ENCODE measurements around the gene MINAR2. TPM values are rescaled to one million over a fixed set of nuclear protein-coding genes. Genes with fewer than 3 reads are reported as not detected.

Gene MINAR2
- total RNA-seq, 1 donor from 2014 or later, result not detected

GRCh38 chr5:129718471-129719090, 29.3 kb upstream of the MINAR2 start:
- no peak for DNase-seq
- no peaks in the 10 kb centered on the region for H3K4me1 ChIP-seq
- H3K27me3 ChIP-seq (ENCODE audit: low read depth), result no peaks in the 10 kb centered on the region
- H3K27ac ChIP-seq (replicated peaks), result no peak overlapping the region
- H3K4me3 ChIP-seq, result no peak overlapping the region
- TF ChIP-seq, protein P1, sequence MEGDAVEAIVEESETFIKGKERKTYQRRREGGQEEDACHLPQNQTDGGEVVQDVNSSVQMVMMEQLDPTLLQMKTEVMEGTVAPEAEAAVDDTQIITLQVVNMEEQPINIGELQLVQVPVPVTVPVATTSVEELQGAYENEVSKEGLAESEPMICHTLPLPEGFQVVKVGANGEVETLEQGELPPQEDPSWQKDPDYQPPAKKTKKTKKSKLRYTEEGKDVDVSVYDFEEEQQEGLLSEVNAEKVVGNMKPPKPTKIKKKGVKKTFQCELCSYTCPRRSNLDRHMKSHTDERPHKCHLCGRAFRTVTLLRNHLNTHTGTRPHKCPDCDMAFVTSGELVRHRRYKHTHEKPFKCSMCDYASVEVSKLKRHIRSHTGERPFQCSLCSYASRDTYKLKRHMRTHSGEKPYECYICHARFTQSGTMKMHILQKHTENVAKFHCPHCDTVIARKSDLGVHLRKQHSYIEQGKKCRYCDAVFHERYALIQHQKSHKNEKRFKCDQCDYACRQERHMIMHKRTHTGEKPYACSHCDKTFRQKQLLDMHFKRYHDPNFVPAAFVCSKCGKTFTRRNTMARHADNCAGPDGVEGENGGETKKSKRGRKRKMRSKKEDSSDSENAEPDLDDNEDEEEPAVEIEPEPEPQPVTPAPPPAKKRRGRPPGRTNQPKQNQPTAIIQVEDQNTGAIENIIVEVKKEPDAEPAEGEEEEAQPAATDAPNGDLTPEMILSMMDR (IDR thresholded peaks at IDR 0.05; ENCODE audit: borderline replicate concordance), result no peak
- H3K9me3 ChIP-seq (replicated peaks), result no peaks in the 10 kb centered on the region
- intact Hi-C loops (cut with micrococcal nuclease), result no loop called here
- H3K36me3 ChIP-seq, result no peaks in the 10 kb centered on the region

DNA sequence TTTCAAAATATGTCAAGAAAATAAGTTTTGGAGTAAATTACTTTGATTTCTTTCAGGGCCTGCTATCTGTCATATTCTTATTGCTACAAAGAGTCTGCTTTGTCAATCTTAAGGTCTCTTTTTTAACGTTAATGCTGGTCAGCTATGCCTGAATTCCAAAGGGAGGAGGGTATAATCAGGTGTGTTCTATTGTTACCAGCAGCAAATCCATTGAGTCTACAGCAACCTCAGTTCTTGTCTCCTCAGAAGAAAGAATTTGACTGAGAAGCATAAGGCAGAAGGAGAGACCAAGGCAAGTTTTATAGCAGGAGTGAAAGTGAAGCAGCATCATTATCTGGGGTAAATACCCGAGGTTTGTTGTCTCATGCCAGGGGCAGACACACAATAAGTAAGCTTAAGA, 23.7 kb upstream of the MINAR2 start:
- no peak for DNase-seq
- intact Hi-C loops (cut with micrococcal nuclease), result no loop called here
- H3K27me3 ChIP-seq (ENCODE audit: low read depth), result no peaks in the 10 kb centered on the region
- no peak overlapping the region for H3K27ac ChIP-seq (replicated peaks)
- no peaks in the 10 kb centered on the region for H3K36me3 ChIP-seq
- no peaks in the 10 kb centered on the region for H3K4me1 ChIP-seq
- TF ChIP-seq, protein P1 (IDR thresholded peaks at IDR 0.05; ENCODE audit: borderline replicate concordance), result no peak
- H3K9me3 ChIP-seq (replicated peaks), result no peaks in the 10 kb centered on the region
- H3K4me3 ChIP-seq, result no peak overlapping the region

- no peaks in the 10 kb centered on the region for H3K4me1 ChIP-seq
- intact Hi-C loops (cut with micrococcal nuclease), result no loop called here
- no peak overlapping the region for H3K4me3 ChIP-seq
- H3K27me3 ChIP-seq (ENCODE audit: low read depth), result no peaks in the 10 kb centered on the region
- no peak for DNase-seq
- TF ChIP-seq, protein P1 (IDR thresholded peaks at IDR 0.05; ENCODE audit: borderline replicate concordance), result no peak
- no peaks in the 10 kb centered on the region for H3K9me3 ChIP-seq (replicated peaks)
- no peaks in the 10 kb centered on the region for H3K36me3 ChIP-seq
- no peak overlapping the region for H3K27ac ChIP-seq (replicated peaks)
Measured at GRCh38 chr5:129724647-129725046, 23.2 kb upstream of the MINAR2 start.

GRCh38 chr5:129739773-129740172, 8.1 kb upstream of the MINAR2 start:
- TF ChIP-seq, protein P1 (IDR thresholded peaks at IDR 0.05; ENCODE audit: borderline replicate concordance), result no peak
- DNase-seq, result no peak
- H3K27ac ChIP-seq (replicated peaks), result no peak overlapping the region
- intact Hi-C loops (cut with micrococcal nuclease), result no loop called here
- H3K4me3 ChIP-seq, result no peak overlapping the region
- no peaks in the 10 kb centered on the region for H3K36me3 ChIP-seq
- no peaks in the 10 kb centered on the region for H3K4me1 ChIP-seq
- no peaks in the 10 kb centered on the region for H3K27me3 ChIP-seq (ENCODE audit: low read depth)
- no peaks in the 10 kb centered on the region for H3K9me3 ChIP-seq (replicated peaks)

DNA sequence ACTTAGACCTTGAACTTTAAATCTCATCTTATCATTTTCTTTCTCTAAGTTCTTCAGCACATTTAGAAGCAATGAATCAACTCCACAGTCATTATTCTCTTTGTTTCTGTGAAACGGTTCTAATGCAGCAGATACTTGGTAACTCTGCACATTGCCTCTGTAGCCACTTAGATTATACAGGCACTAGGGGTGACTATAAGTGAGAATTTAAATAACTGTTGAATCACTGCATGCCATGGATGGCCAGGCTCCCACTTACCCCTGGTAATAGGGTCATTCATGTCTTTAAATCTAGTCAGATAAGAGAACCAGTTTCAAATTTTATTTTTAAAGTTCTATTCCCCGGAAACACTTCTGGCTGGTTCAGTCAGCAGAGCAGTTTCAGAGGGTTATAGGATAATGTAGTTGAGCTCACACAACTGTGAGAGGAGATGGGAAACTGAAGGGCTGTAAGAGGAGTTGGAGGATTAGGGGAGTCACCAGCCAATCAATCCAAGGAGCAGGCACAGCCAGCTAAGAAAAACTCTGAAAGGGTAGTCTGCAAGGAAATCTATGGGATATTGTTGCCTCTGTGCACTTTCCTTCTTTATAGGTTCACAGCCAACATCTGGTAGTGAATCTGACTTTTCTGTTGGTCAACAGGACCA, 4.2 kb upstream of the MINAR2 start:
- Histone ChIP-seq H3K4me1 (no peaks in the 10 kb centered on the region), H3K36me3 (no peaks in the 10 kb centered on the region), H3K9me3 (replicated peaks) (no peaks in the 10 kb centered on the region), H3K4me3 (no peak overlapping the region), H3K27me3 (ENCODE audit: low read depth) (no peaks in the 10 kb centered on the region), H3K27ac (replicated peaks) (no peak overlapping the region)
- intact Hi-C loops (cut with micrococcal nuclease), result no loop called here
- DNase-seq, result no peak
- TF ChIP-seq, protein P1 (IDR thresholded peaks at IDR 0.05; ENCODE audit: borderline replicate concordance), result no peak
